Testis (tissue), 2 donors: ENCODE results near the gene HMCN1.

Source experiments
- POLR2A ChIP-seq: fragments of 450-650 bp; IDR thresholded peaks from one replicate; pipeline ENCODE4 v1.6.1; 2017; ENCODE audit warnings: antibody characterized with exemption, mild to moderate bottlenecking, moderate library complexity
- TF ChIP-seq, protein P1 (sequence below), 3 experiments: fragments of 450-650 bp in 2 of 3; fragments of 200-600 bp in 1 of 3; sonication (generic) in 1 of 3; IDR thresholded peaks; one replicate each; pipeline ENCODE4 v1.5.1; 2016 to 2019; ENCODE audit warnings: antibody characterized with exemption in 3 of 3, mild to moderate bottlenecking in 2 of 3, moderate library complexity in 1 of 3

GRCh38 chr1:185812934-185813333 is 78.7 kb downstream of the HMCN1 start:
- TF ChIP-seq, protein P1, sequence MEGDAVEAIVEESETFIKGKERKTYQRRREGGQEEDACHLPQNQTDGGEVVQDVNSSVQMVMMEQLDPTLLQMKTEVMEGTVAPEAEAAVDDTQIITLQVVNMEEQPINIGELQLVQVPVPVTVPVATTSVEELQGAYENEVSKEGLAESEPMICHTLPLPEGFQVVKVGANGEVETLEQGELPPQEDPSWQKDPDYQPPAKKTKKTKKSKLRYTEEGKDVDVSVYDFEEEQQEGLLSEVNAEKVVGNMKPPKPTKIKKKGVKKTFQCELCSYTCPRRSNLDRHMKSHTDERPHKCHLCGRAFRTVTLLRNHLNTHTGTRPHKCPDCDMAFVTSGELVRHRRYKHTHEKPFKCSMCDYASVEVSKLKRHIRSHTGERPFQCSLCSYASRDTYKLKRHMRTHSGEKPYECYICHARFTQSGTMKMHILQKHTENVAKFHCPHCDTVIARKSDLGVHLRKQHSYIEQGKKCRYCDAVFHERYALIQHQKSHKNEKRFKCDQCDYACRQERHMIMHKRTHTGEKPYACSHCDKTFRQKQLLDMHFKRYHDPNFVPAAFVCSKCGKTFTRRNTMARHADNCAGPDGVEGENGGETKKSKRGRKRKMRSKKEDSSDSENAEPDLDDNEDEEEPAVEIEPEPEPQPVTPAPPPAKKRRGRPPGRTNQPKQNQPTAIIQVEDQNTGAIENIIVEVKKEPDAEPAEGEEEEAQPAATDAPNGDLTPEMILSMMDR (IDR thresholded peaks at IDR 0.05), result no peak
- no peak for TF ChIP-seq POLR2A
